K562 (cell line): Measurements from ENCODE around the gene POLD1. TPM values are rescaled to one million over a fixed set of nuclear protein-coding genes. Genes with fewer than 3 reads are reported as not detected.

Source experiments
- CBFA2T3 ChIP-seq: fragments of 450-650 bp; IDR thresholded peaks from 2 replicates; pipeline ENCODE4 v1.6.1; 2017
- CBX8 ChIP-seq: fragments of 200-600 bp; sonication (generic); IDR thresholded peaks from 2 replicates; pipeline ENCODE4 v1.6.1; 2012; ENCODE audit warnings: borderline replicate concordance, mixed run types, low read depth, mild to moderate bottlenecking, moderate library complexity, mixed read lengths, low read length, control low read depth, inconsistent platforms; ENCODE audit not compliant: poor library complexity, severe bottlenecking; ENCODE audit errors: extremely low read depth
- CCNT2 ChIP-seq: IDR thresholded peaks from 2 replicates; pipeline ENCODE4 v1.6.1; 2011; ENCODE audit warnings: borderline replicate concordance, low read depth, mild to moderate bottlenecking, moderate library complexity, mixed read lengths, low read length; ENCODE audit not compliant: insufficient read length; ENCODE audit errors: extremely low read depth
- DMBX1 ChIP-seq: fragments of 250-450 bp; sonication (Bioruptor Pico); IDR thresholded peaks from 2 replicates; pipeline ENCODE4 v1.8.0; 2022; ENCODE audit warnings: inconsistent platforms, mild to moderate bottlenecking, moderate library complexity, borderline replicate concordance
- DNMT1 ChIP-seq: fragments of 450-650 bp; IDR thresholded peaks from 2 replicates; pipeline ENCODE4 v1.6.1; 2016; ENCODE audit warnings: antibody characterized with exemption, mild to moderate bottlenecking
- KLF1 ChIP-seq: fragments of 450-650 bp; IDR thresholded peaks from 2 replicates; pipeline ENCODE4 v1.6.1; 2016; ENCODE audit warnings: missing genetic modification characterization, missing compliant biosample characterization
- KLF6 ChIP-seq: fragments of 250-450 bp; sonication (Bioruptor Pico); IDR thresholded peaks from 2 replicates; pipeline ENCODE4 v1.4.0; 2020; ENCODE audit warnings: mild to moderate bottlenecking, moderate library complexity, borderline replicate concordance
- NR4A1 ChIP-seq, 2 experiments: fragments of 250-450 bp in 1 of 2; fragments of 450-650 bp in 1 of 2; sonication (Bioruptor Pico) in 1 of 2; IDR thresholded peaks; 2 replicates each; pipeline versions ENCODE4 v1.4.0 to v1.6.1; 2016 to 2020; ENCODE audit warnings: mild to moderate bottlenecking in 2 of 2, missing compliant biosample characterization in 1 of 2, missing genetic modification characterization in 1 of 2, moderate library complexity in 1 of 2
- PHF20 ChIP-seq: fragments of 450-650 bp; IDR thresholded peaks from 2 replicates; pipeline ENCODE4 v1.6.1; 2018; ENCODE audit not compliant: partially characterized antibody
- RBBP5 ChIP-seq: fragments of 200-600 bp; sonication (generic); IDR thresholded peaks from 2 replicates; pipeline ENCODE4 v1.6.1; 2012; ENCODE audit warnings: borderline replicate concordance, mild to moderate bottlenecking, low read length, control low read depth, inconsistent platforms; ENCODE audit not compliant: insufficient read depth, poor library complexity, severe bottlenecking
- RFX5 ChIP-seq: IDR thresholded peaks from 2 replicates; pipeline ENCODE4 v1.6.1; 2011; ENCODE audit warnings: low read depth, mild to moderate bottlenecking, improper control_type of control experiment, low read length
- SLC30A9 ChIP-seq: fragments of 250-450 bp; sonication (Bioruptor Pico); IDR thresholded peaks from 2 replicates; pipeline ENCODE4 v1.8.0; 2022; ENCODE audit warnings: mild to moderate bottlenecking, moderate library complexity
- SMARCC2 ChIP-seq: fragments of 450-650 bp; IDR thresholded peaks from 2 replicates; pipeline ENCODE4 v1.6.1; 2017; ENCODE audit warnings: antibody characterized with exemption, moderate library complexity, mild to moderate bottlenecking, low read depth
- SPI1 ChIP-seq: IDR thresholded peaks from 2 replicates; pipeline ENCODE4 v1.6.1; 2011; ENCODE audit warnings: low read depth, low read length, control low read depth, borderline replicate concordance
- TAF15 ChIP-seq: fragments of 200-400 bp; formaldehyde crosslinking; IDR thresholded peaks from 2 replicates; pipeline ENCODE4 v1.6.1; 2017; ENCODE audit warnings: mild to moderate bottlenecking, low read depth, low read length, moderate library complexity
- TCF3 ChIP-seq: sonication (generic); formaldehyde crosslinking; IDR thresholded peaks from 2 replicates; pipeline ENCODE4 v1.4.0; 2020; ENCODE audit warnings: mild to moderate bottlenecking, missing genetic modification reagents
- ZNF174 ChIP-seq: fragments of 250-450 bp; sonication (Bioruptor Pico); IDR thresholded peaks from 2 replicates; pipeline ENCODE4 v1.4.0; 2020; ENCODE audit warnings: mild to moderate bottlenecking
- ZNF280B ChIP-seq: fragments of 250-450 bp; sonication (Bioruptor Pico); IDR thresholded peaks from 2 replicates; pipeline ENCODE4 v1.5.1; 2021; ENCODE audit warnings: mild to moderate bottlenecking
- polyA plus RNA-seq, 8 experiments: library from polyadenylated mRNA; depleted of rRNA in 4 of 8; stranded (reverse) in 5 of 8; unstranded in 3 of 8; fragments of >200 nt; fragmentation: Nextera tagmentation in 2 of 8; fragmentation: Illumina TruSeq in 1 of 8; extraction: Ambion mirVana in 2 of 8; extraction: Trizol in 1 of 8; gene quantifications; 2 replicates each; pipeline versions ENCODE4 v1.2.1 to v1.2.3, GENCODE V29; 2011 to 2014; ENCODE audit warnings: inconsistent platforms in 1 of 8, missing spikeins in 1 of 8
- total RNA-seq, 7 experiments: library from RNA; depleted of rRNA in 6 of 7; stranded (reverse); fragments of >200 nt in 6 of 7; fragmentation: Illumina TruSeq in 2 of 7; extraction: Trizol in 2 of 7; gene quantifications; 2 replicates each; pipeline versions ENCODE4 v1.2.1 to v1.2.3, GENCODE V29; 2011 to 2021; ENCODE audit warnings: low replicate concordance in 1 of 7
- TF ChIP-seq, protein P1 (sequence below): fragments of 450-650 bp; IDR thresholded peaks from one replicate; pipeline ENCODE4 v1.6.1; 2018; ENCODE audit warnings: mild to moderate bottlenecking, moderate library complexity; ENCODE audit not compliant: partially characterized antibody
- TF ChIP-seq, protein P2 (sequence below): sonication (generic); formaldehyde crosslinking; IDR thresholded peaks from 2 replicates; pipeline ENCODE4 v1.8.0; 2022; ENCODE audit warnings: missing genetic modification reagents, mild to moderate bottlenecking, borderline replicate concordance

POLD1 gene
- total and polyA plus RNA-seq, 9 of the 15 experiments (the other 6 are each of a cell fraction or from before 2014, with no cell fraction given) = 1.3 to 312 (median 47.8) TPM

GRCh38 chr19:50376166-50377050 lies 7.7 kb upstream of the POLD1 start, which contains the start of gene NR1H2 (continued):
- TF ChIP-seq NR4A1 (CRISPR knock-in tag; IDR thresholded peaks at IDR 0.05) (0 out of 2 replicates have a peak, but pooled peaks have one; percentile 48), NR4A1 (tag; IDR thresholded peaks at IDR 0.05) (peak; percentile 32; the same call in 1 of the 2 replicates), ZNF174 (no peak), CBX8 (no peak), PHF20 (peak; percentile 70), SPI1 (peak; percentile 60), SMARCC2 (no peak), CBFA2T3 (no peak), DMBX1 (CRISPR knock-in tag) (no peak), RFX5 (no peak), TAF15 (no peak), KLF6 (CRISPR knock-in tag) (0 out of 2 replicates have a peak, but pooled peaks have one; percentile 44), TCF3 (CRISPR knock-in tag) (no peak; the same call in 1 of the 2 replicates), ZNF280B (CRISPR knock-in tag) (no peak), RBBP5 (peak; percentile 89), KLF1 (tag) (peak; percentile 88), DNMT1 (no peak), SLC30A9 (CRISPR knock-in tag) (no peak), CCNT2 (peak; percentile 16)
- TF ChIP-seq, protein P1, sequence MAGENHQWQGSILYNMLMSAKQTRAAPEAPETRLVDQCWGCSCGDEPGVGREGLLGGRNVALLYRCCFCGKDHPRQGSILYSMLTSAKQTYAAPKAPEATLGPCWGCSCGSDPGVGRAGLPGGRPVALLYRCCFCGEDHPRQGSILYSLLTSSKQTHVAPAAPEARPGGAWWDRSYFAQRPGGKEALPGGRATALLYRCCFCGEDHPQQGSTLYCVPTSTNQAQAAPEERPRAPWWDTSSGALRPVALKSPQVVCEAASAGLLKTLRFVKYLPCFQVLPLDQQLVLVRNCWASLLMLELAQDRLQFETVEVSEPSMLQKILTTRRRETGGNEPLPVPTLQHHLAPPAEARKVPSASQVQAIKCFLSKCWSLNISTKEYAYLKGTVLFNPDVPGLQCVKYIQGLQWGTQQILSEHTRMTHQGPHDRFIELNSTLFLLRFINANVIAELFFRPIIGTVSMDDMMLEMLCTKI = no peak
- TF ChIP-seq, protein P2, sequence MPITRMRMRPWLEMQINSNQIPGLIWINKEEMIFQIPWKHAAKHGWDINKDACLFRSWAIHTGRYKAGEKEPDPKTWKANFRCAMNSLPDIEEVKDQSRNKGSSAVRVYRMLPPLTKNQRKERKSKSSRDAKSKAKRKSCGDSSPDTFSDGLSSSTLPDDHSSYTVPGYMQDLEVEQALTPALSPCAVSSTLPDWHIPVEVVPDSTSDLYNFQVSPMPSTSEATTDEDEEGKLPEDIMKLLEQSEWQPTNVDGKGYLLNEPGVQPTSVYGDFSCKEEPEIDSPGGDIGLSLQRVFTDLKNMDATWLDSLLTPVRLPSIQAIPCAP (CRISPR knock-in tag) = no peak
